Hair follicle dermal papilla cell (primary cell): ENCODE measurements around the gene TTC23. TPM values are rescaled to one million over a fixed set of nuclear protein-coding genes. Genes with fewer than 3 reads are reported as not detected.

Experiments used
- total RNA-seq: library from RNA; depleted of rRNA; stranded (reverse); fragments of >200 nt; gene quantifications from 2 replicates; pipeline ENCODE4 v1.2.3, GENCODE V29; 2012

Gene TTC23
- 24.3 and 27.4 TPM in 2 replicates for total RNA-seq

GRCh38 chr15:99249270-99249841, at the start of gene TTC23:
TSS of gene TTC23 (minus strand) at chr15:99249581. CDS start at chr15:99228712, 20,869 bp downstream.

GRCh38 chr15:99250857-99251841, 1.8 kb upstream of the TTC23 start, which contains the start of gene LRRC28:
TSS of gene LRRC28 (plus strand) at chr15:99251481. CDS start at chr15:99255958, 4,477 bp downstream.

GRCh38 chr15:99104788-99105513, 144.4 kb downstream of the TTC23 start, which contains the start of gene SYNM:
TSS of gene SYNM (plus strand) at chr15:99105080. CDS start at chr15:99105200, 120 bp downstream.

Other genes starting within 250 kb of the TTC23 start
- gene PGPEP1L, start 241.8 kb downstream of the TTC23 start, total RNA-seq: not detected in 2 replicates
- 6.3 and 7.2 TPM in 2 replicates for gene SYNM, start 144.5 kb downstream of the TTC23 start, total RNA-seq
- 23.8 and 25.8 TPM in 2 replicates for gene LRRC28, start 1.9 kb upstream of the TTC23 start, total RNA-seq